Measurements from ENCODE around the gene TMEM17. TPM values are rescaled to one million over a fixed set of nuclear protein-coding genes. Genes with fewer than 3 reads are reported as not detected.
"Not testable (repeated sequence)": the region's sequence is repeated elsewhere in the genome, so short reads cannot be mapped to it uniquely, and the experiment has no call there.

The TMEM17 gene, protein sequence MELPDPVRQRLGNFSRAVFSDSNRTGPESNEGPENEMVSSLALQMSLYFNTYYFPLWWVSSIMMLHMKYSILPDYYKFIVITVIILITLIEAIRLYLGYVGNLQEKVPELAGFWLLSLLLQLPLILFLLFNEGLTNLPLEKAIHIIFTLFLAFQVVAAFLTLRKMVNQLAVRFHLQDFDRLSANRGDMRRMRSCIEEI
- 1 to 10 TPM in 10 of 12 donors, not detected in 2; 1.4 to 2.6 (median 2.1) TPM for polyA plus RNA-seq (ENCODE audit: insufficient read length in 12 of 12)
- long read RNA-seq, donor 1, partial matches to known transcripts, result 0 of 2 reads
- long read RNA-seq, donor 1, other reads (novel, unspliced or antisense), result 0 of 2 reads
- long read RNA-seq, donor 2, partial matches to known transcripts, result 0 of 3 reads
- long read RNA-seq, donor 2, other reads (novel, unspliced or antisense), result 0 of 3 reads
- long read RNA-seq, donor 3, partial matches to known transcripts, result 0 of 2 reads
- long read RNA-seq, donor 3, other reads (novel, unspliced or antisense), result 0 of 2 reads
- long read RNA-seq, donor 4, partial matches to known transcripts, result 0 of 1 reads
- long read RNA-seq, donor 4, other reads (novel, unspliced or antisense), result 0 of 1 reads
- long read RNA-seq, donor 5, partial matches to known transcripts, result 0 of 2 reads
- long read RNA-seq, donor 5, other reads (novel, unspliced or antisense), result 0 of 2 reads
- long read RNA-seq, donor 6, partial matches to known transcripts, result 0 of 1 reads
- long read RNA-seq, donor 6, other reads (novel, unspliced or antisense), result 0 of 1 reads
- long read RNA-seq, donor 7, result 0 reads
- long read RNA-seq, donor 8, result 0 reads
- long read RNA-seq, donor 9, result 0 reads
- long read RNA-seq, donor 10, result 0 reads
- long read RNA-seq, donor 11, partial matches to known transcripts, result 0 of 1 reads
- long read RNA-seq, donor 11, other reads (novel, unspliced or antisense), result 0 of 1 reads

DNA sequence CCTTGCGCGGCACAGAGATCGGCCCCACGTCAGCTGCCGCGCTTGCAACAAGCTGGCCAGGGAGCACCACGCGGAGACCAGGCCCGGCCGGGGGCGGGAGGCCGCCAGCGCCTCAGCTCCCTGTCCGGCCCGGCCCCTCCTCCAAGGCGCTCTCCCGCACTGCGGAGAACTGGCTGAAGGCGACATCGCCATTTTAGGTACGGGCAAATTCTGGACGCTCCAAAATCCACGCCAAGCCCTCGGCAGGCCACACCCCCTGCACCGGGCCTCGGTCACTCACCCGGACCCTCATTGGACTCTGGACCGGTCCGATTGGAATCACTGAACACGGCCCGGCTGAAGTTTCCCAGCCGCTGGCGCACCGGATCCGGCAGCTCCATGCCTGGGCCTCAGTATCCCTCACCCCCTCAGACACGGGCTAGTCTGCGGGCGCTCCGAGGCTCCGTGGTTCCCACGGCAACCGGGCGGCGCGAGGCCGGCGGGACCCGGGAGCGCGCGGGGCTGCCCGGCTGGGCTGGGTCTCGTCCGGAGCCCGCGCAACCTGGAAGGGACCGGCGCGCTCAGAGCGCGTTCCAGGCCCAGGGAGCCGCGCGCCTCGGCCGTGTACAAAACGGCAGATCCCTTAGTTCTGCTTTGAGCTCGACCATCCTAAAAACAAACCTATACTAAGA is at the start of gene TMEM17:
Gene TMEM17, minus strand, starts transcription at position 446 of the 671 bp plus-strand sequence. Its CDS starts 66 bp downstream, at position 380.
- peak; percentile 95 for DNase-seq

DNA sequence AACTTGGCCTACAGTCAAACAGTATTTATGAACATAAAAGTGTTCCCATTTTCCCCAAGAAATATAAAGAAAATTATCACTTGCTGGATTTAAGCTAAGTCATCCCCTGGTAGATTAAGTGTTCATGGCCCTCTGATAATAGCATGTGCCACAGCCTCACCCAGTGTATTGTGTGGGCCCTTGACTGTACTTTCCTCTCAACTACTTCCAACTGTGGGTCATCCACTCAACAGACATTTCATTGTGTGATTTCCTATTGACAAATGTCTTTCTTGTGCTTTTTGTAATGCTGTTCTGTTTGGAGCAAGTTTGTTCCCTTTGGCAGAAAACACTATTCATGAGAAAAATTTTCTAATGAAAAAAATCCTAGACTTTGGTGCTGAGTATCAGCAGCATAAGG is 48.4 kb upstream of the TMEM17 start:
- no peak for DNase-seq

DNA sequence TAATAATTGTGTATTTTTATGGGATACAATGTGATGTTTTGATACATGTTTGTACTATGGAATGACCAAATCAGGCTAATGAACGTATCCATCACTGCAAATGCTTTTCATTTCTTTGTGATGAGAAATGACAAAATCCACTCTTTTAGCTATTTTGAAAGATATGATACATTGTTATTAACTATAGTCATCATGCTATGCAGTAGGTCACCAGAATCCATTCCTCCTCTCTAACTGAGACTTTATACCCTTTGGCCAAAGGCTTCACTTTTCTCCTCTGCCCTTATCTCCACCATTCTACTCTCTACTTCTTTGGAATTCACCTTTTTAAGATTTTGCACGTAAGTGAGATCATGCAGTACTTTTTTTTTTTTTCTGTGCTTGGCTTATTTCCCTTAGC is 44.5 kb upstream of the TMEM17 start:
- no peak for DNase-seq

DNA sequence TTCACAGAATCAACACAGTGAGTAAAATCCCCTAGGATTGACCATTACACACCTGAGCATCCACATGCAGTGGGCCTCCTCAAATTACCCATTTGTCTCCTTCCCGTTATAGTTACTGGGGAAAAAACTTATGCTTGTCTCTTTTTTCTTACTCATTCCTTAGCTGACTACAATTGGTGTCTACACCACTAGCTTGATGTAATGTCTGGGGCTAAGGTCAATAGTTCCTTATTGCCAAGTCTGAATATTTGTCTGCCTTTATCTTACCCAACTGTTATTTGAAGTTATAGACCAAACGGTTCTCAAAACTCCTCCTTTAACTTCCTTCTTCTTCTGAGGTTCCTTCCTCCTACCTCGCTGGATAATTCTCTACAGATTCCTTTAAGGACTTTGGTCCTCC is 41.9 kb upstream of the TMEM17 start:
- no peak for DNase-seq

DNA sequence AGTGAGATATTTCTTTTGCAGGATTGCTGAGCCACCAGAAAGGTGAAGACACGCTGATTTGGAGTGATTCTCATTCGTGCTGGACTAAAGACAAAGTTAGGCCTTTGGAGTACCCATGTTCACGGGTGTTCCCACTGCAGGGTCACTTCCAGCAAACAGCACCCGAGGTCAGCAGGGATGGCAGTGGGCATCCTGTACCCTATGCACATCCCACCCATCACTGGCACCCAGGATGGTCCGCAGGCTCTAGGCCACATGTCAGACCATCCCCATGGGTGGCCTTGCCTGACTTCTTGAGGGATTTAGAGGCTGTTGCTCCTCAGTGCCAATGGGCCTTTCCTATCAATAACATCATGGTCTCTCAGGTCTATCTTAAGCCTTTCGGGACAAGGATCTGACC is 39.3 kb upstream of the TMEM17 start:
- DNase-seq, result no peak

DNA sequence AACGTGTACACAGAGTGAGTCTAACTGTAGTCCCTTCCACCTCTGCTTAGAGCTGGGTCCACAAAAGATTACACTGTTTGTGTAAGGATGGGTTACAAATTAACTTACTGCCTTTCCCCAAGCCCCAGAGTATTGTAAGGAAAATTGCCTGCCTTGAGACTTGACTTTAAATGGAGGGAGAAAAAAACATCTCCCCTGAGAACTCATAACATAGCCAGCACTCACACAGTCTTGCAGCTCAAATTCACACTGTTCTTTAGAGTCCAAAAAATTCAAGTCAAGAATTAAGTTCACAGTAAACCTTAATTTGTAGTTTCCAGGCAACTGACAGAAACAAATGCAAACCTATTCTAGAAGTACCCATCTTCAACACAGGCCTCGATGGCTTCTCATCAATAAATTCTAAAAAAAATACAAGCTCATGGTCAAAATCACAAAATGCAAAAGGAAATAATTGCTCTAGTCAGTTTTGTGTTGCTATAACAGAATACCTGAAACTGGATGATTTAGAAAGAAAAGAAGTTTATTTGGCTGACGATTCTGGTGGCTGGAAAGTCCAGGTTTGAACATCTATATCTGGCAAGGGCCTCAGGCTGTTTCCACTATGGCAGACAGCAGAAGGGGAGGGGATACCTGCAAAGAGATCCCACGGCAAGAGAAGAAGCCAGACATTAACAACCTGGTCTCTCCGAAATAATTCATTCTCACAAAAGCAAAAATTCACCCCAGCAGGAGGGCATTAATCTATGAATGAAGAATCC is 34.6 kb upstream of the TMEM17 start:
- DNase-seq, result no peak

DNA sequence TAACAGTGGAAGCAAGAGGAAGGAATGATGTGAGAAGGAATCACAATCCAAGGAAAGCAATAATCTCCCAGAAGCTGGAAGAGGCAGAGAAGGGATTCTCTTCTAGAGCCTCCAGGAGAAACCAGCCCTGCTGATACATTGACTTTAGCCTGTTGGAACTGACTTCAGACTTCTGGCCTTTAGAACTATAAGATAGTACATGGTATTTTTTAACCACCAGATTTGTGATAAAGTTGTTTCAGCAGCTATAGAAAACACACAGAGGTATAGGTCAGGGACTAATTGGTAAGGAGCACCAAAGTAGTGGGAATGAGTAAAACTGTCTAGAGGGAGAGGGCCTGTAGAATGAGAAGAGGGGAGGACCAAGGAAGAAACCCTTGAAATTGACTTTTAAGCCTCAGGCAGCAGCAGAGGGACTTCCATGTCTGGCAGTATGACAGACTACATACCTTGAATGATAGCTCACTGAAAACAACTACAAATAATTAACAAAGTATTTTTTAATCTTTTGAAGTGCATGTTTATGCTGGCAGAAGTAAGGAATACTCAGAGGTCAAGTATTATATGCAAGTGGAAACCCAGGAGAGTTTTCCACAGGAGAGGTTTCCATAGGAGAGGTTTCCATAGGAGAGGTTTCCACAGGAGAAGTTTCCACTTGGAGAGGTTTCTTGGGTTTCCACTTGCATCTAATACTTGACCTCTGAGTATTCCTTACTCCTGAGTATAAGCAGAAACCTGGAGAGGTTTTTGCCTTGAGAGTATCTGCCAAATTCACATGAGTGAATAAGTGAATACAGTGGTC is 33.8 kb upstream of the TMEM17 start:
- DNase-seq, result no peak

DNA sequence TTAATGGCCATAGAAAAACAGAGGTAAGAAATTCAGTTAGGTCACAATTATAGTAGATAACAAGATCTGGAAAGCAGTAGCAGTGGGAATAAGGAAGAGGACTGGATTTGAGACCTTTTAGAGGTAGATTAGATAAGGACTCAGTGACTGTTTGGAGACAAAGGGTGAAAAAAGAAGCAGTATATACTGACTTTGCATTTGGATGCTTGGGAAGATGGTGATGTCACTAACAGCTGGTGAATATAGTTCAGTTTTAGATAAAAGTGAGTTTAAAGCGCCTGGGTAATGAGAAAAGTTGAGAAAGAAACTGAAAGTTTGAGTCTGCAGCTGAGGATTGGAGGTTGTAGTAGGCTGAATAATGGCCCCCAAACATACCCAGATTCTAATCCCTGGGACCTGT is 32.8 kb upstream of the TMEM17 start:
- DNase-seq, result no peak

DNA sequence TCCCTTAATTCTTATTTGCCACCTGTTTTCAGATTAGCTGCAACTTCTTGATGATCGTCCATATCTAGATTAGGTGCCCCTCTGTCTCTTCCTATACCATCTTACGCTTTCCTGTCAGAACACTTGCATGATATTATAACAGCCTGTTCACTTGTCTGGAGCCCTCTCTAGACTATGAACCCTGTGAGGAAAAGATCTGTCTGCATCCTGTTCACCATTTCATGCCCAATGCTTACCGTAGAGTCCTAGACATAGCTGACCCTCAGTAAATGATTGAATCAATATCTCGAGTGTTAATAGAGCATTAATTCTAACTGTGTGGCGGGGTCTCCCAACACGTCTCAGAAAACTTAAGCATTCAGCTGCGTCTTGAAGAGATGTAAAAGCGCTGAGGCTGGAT is 31.8 kb upstream of the TMEM17 start:
- DNase-seq, result no peak

DNA sequence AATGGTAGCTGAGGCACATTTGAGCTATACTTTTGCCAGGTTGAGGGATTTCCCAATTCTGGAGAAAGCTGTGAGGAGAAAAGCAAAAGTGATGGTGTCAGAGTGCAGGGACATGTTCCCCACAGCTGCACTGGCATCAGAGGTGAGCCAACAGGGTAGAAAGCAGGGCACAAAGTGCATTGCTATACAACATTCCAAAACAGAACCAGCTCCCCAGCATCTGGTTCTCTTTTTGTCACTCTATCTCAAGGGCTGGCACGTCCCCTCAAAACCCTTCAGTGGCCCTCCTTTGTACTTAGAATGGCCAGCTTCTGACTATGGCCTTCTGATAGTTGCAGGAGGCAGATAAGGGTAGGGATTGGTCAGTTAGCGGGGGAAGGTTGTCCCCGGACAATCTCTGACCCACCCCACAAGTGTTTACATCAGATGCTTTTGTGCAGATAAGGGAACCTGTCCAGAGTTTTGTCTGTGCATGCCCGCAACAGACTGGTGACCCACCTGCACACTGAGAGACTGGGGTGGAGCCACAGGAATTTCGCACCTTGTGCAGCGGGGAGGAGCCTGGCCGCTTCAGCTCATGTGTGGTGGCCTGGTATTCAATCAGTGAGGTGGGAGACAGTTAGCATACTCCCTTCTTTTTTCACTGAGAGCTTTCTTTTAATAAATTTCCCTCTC is 31.0 kb upstream of the TMEM17 start:
- no peak for DNase-seq

DNA sequence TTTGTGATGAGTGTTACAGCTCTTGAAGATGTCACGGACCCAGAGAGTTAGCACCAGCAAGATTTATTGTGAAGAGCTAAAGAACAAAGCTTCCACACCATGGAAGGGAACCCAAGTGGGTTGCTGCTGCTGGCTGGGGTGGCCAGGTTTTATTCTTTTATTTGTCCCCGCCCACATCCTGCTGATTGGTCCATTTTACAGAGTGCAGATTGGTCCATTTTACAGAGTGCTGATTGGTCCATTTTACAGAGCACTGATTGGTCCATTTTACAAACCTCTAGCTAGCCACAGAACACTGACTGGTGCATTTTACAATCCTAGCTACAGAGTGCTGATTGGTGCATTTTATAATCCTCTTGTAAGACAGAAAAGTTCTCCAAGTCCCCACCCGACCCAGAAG is 29.5 kb upstream of the TMEM17 start:
- DNase-seq, result not testable (repeated sequence)

DNA sequence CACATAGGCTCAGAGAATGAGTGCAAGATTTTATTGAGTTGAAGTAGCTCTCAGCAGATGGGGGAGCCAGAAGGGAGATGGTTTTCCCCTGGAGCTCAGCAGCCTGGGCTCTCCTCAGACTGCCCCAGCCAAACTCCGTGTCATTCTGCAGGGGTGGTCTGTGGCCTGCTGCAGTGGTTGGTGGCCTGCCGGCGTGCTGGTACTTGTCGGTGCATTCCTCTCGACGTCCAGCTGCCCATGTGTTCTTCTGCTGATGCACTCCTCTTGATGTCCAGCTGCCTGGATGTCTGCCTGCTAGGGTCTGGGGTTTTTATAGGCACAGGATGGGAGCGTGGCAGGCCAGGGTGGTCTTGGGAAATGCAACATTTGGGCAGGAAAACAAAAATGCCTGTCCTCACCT is 25.6 kb upstream of the TMEM17 start:
- no peak for DNase-seq

DNA sequence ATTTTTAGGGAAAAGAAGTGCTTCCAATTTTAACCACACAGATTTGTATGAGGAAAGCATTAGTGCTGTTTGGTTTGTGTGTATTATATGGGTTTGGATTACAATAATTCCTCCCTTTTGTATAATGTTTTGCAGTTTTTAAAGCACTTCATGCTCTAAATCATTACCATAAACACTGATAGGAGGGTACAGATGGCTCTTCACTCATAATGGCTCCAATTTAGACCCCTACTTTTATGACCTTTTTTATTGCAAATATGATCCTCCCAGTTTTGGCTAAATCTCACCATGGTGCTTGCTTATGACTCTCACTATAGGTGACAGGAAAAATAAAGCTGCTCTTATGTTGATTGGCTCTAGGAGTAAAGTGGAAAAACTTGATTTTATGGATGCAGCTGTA is 23.8 kb upstream of the TMEM17 start:
- no peak for DNase-seq

DNA sequence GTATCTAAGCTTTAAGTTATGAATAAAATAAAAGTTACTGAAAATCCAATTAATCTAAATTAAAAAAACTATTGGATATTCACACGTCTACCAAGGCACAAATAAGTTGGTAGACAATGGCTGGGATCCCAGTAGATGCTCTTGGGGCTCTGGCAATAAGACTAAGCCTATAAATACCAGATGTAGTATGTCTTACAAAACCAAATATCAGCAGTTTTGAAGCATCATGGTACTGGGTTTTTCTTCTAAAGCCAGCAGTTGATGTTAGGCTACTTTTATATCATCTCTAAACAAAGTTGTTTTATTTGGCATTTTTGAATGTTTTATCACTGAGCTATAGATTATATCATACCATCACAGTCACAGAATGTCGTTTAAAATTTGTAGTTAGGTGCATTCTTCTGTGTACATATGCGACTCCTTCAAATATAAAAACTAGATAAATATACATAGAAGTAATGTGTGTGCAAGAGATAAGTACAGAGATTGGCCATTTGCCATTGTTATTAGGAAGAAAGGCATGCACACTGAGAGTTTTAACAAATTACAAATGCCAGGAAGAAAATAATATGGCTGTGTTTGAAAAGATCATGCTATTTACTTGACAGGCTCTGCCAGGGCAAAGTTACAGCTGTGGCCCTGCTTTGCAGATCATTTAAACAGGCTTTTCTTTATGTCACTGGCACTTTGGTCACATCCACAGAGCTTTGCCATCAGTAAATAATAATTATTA is 21.6 kb upstream of the TMEM17 start:
- no peak for DNase-seq

DNA sequence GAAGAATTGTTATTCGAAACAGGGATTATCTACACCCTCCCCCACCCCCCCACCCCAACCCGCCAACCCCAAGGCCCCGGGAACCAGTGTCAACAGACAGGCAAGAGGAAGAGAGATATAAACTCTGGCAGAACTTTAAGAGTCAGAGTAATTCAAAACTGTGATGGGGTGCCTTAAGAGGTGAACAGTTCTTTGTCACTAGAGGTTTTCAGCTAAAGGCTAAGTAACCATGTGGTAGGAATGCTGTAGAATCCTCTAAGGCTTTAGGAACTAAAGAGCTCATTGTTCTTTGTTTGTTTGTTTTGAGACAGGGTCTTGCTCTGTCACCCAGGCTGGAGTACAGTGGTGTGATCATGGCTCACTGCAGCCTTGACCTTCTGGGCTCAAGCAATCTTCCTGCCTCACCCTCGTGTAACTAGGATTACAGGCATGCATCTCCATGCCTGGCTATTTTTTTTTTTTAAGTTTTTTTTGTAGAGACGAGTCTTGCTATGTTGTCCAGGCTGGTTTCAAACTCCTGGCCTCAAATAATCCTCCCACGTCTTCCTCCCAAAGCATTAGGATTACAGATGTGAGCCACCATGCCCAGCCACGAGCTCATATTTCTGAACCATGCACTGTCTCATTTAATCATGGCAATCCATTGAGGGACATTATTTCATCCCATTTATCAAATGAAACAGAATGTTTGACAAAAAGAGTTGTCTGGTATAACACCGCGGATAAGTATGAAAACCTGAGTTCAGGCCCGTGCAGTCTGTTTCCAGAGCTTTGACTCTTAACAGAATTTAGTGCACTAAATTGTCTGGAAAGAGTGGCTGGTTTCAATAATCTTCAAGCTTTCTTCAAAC is 20.8 kb upstream of the TMEM17 start:
- DNase-seq, result no peak

DNA sequence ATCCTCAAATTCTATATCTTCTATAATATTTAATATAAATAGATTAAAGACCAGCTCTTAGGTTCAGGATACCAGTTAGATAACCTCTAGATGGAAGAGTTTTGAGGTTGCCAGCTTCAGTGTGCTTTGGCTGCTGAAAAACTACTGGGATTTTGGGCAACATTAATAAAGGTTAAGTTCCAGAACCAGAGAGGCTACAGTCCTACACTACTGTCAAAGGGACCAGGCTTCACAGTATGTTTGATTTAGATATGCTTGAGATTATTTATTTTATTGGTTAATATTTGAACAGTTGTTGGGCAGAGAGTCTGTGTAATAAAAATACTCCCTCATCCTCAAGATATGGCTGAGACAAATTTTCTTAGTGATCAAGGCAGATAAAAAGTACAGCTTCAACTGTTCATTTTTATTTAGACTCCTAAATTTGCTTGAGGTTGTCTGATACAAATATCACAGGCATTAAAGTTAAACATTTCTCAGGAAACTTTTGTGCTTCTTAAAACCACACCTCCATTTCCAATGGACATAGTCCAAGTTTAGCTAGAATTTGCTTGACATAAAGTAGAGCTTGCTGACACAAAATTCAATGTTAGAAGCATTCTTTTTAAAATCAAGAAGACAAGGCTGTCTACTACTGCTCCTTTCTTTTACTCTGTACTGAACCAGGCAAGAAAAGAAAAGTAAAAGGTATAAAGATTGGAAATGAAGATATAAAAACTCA is 19.7 kb upstream of the TMEM17 start:
- no peak for DNase-seq

DNA sequence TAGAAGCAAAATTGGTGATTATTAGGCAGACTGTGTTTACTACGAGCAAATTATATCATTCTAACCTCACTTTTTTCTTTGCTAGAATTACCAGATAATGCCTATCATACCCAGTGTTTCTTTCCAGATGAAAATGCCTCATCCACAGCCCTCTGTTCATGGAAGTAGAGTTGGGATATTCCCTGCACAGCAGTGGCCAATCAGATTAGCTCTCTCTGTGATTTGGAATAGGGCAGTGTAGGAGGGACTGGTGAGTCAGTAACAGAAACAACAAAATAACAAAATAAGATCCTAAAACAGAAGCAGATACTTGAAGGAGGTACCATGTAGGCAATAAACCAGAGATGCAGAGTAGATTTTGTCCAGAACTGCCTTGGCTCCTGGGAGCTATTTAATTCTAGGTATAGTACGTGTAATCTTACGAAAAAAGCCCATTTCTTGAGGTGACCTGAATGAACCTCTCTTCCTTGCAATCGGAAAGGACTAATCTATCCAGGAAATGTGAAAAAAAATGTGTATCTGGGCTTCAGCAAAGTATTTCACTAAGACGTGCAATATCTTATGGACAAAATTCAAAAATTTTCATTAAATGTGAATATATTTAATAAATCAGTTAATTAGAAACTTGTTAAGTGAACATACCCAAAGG is 18.4 kb upstream of the TMEM17 start:
- DNase-seq, result no peak
